Cardiac septum (tissue), 1 donor: ENCODE data around the gene TMEM115. TPM values are rescaled to one million over a fixed set of nuclear protein-coding genes. Genes with fewer than 3 reads are reported as not detected.

Experiments used
- DNase-seq: peaks from one replicate; pipeline ENCODE4 v3.0.0-alpha.2; 2020; ENCODE audit warnings: low spot score
- intact Hi-C: fragments of 100-400 bp; cut with DNase I; formaldehyde crosslinking; loops from one replicate; pipeline ENCODE4 v1.14.0; 2022
- total RNA-seq: library from RNA; stranded (reverse); fragmentation: NEBNext Ultra II Directional; extraction: Animal tissue kit (Norgen Biotek cat#: 25700); gene quantifications from one replicate; pipeline ENCODE4 v1.2.1, GENCODE V29; 2021
- donor health status: DM: no; HTN: no; CAD: no.

TMEM115 gene
- total RNA-seq, 1 donor from 2014 or later, result 26.6 TPM

DNA sequence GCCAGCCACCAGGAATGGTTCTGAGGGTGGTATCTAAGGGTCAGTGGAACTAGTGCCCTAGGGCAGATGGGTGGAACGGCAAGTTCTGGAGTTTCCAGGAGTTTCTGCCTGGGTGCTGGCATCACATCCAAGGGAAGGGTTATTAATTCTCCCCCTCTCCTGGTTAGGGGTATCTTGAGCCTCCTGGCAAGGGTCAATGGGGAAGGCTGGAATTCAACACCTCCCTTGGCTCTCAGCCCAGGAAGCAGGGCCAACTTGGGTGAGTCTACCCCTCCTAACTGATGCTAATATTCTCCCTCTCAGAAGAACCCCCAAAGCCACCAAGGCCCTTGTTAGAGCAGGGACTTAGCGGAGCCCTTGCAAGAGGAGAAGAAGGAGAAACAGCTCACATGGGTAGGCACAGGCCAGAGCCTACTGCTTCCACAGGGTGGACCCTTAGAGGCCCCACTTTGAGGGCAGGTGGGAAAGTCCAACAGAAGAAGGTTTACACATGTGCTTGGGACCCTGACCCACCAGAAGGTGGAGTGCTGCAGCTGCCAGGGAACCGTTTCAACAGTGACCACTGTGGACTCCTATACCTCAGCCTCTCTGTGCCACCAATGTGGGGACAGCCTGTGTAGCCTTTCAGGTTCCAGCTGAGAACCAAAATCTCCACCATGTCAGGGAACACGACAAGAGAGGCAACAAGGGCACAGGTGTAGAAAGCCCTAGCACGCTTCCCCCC lies 3.3 kb downstream of the TMEM115 start:
- no peak for DNase-seq
- intact Hi-C loops, result no loop called here

DNA sequence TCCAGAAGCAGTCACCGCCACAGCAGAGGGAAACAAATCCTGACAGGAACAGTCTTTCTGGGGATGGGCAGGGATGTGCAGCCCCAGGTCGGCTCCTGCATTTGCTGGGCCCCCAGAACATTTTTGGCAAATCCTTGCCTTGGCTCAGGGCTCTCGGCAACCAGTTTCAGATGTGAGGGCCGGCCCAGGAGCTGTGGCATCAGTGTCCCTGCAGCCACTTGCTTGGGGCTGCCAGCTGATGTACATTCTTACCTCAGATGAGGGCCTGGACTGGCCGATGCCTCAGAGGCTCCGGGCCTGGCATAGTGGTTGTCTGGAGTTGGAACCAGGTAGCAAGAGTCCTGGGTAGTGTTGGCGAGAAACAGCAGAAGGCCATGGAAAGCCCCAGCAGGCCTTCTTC lies 4.5 kb downstream of the TMEM115 start:
- no peak for DNase-seq
- intact Hi-C loops, result loop anchor here (5.0 kb wide), 2 partner anchors 257 to 1147 kb away; partner anchors contain the start of genes CISH and DCAF1

DNA sequence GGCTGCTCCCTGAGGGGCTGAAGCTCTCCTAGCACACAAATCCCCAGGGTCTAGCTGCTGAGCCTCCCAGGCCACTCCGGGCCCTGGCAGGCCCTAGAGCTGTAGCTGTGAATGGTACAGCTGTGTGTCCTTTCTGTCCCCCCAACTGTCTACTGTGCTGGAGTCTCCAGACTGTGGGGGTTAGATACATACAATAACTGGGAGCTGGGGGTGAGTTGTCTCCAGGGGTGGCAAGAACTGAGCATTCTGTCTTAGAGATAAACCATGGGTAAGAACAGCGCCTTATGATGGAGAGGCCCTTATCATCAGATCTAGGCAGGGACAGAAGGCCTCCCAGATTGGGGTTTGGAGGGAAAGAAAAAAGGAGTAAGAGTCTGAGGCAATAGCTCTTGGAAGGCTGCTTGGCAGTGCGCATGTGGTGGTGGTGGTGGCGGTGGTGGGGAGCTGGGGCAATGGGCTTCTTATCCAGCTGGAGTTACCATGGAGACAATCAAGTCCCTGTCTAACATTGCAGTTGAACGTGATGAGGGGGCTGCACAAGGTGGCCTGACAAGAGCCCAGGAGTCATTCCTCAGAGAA lies 5.0 kb downstream of the TMEM115 start:
- intact Hi-C loops, result loop anchor here (5.0 kb wide), 2 partner anchors 258 to 1148 kb away; partner anchors contain the start of genes CISH and DCAF1

GRCh38 chr3:50353245-50354004 lies 5.9 kb downstream of the TMEM115 start:
- intact Hi-C loops, result loop anchor here (5.0 kb wide), 2 partner anchors 259 to 1149 kb away; partner anchors contain the start of genes CISH and DCAF1
- DNase-seq, result no peak

More for the DNA sequence above, 5.0 kb downstream of the TMEM115 start:
- DNase-seq, result no peak

DNA sequence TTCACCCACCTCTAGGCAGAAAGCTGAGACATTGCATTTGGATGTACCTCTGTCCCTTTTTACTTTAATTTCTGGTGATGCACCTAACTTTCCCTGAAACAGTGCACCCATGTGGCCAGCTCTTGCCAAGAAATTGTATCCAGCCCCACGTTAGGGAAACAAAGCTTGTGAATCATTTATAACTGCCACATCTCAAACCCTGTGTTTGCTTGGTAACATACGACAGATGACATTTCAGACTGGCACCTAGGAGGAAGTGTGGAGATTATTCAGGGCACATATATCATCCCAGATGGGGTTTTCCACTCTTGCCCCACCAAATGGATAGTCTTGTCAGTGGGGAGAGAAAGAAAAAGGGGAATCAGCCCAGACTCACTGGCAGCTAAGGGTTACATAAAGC lies 6.5 kb downstream of the TMEM115 start:
- DNase-seq, result no peak
- intact Hi-C loops, result loop anchor here (5.0 kb wide), 2 partner anchors 260 to 1150 kb away; partner anchors contain the start of genes CISH and DCAF1

GRCh38 chr3:50351323-50351697 lies 8.0 kb downstream of the TMEM115 start:
- DNase-seq, result no peak
- intact Hi-C loops, result loop anchor here (1.0 to 5.0 kb wide), 3 partner anchors 8 to 1151 kb away; partner anchors contain the start of genes CISH, DCAF1 and TMEM115

DNA sequence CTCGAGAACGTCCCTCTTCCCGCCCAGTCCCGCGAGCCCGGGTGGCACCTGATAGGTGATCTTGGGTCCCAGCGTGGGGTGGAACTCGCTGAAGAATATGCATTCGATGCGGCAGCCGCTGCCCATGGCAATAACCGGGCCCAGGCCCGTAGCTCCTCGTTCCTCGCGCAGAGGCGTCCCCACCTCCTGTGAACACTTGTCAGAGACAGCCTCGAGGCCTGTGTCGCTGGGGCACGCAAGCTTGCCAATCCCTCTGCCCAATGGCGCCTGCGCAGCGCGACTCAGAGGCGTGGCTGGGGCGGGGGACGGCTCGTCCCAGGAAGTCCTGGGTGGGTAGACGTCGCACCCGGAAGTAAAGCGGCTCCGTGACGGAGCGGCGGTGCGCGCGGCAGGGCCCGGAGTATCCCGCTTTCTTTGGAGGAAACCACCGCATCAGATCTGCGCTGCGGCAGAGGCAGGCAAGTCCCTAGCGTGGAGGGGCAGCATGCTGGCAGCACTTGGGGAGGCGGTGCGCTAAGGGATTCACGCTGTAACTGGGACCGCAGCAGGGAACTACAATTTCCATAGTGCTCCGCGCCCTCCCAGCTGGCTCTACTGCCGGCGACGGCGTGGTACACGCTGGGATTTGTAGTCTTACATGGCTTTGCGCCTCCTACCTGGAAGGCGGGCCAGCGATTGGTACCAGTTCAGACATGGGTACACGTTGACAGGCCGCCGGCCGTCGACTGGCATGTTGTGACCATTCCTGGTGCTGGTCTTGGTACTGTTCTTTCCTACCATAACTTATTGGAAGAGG lies 8.6 kb downstream of the TMEM115 start, which contains the start of the genes CYB561D2 and NPRL2:
TSS of gene CYB561D2 (plus strand) at position 336 of the 796 bp plus-strand sequence. CDS start 572 bp downstream, outside the sequence.
TSS of gene NPRL2 (minus strand) at position 249 of the 796 bp plus-strand sequence. CDS start at position 126, 123 bp downstream.
- DNase-seq, result peak; percentile 100
- intact Hi-C loops, result loop anchor here (1.0 to 5.0 kb wide), 3 partner anchors 9 to 1152 kb away; partner anchors contain the start of genes CISH, DCAF1 and TMEM115

DNA sequence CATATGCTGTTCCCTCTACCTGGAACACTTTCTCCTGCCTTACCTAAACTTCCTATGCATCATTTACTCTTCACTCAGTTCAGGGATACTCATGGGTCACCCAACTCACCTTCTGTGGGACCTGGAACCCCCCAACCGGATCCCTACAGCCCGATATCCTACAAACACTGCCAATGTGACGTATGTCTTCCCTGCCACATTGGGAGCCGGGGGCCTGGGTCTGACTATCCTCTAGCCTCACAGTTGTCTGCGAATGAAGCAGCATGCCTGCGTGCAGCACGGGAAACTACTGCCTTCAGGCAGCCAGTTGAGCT lies 9.2 kb downstream of the TMEM115 start:
- intact Hi-C loops, result loop anchor here (5.0 kb wide), 2 partner anchors 262 to 1152 kb away; partner anchors contain the start of genes CISH and DCAF1
- no peak for DNase-seq

DNA sequence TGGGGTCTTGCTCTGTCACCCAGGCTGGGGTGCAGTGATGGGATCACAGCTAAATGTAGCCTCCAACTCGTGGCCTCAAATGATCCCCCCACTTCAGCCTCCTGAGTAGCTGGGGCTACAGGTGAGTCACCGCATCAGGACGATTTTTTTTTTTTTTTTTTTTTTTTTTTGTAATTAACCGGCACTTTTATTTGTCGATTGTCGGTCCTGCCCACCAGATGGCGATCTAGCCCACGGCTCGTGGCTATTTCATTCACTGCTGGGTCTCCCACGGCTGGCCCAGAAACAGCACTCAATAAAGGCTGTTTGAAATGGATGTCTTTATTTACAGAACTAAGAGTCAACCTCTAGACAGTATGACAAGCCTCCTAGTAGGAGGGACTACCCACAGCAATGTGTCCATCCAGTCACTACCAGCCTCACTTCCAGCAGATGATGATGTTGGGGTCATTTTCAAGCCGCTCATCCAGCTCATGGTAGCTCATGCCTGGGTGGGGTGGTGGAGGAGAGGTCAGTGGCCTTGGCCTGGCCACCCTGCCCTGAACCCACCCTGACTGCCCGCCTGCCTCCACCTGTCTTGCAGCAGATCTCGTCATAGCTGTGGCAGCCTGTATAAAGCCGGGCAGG lies 12.0 kb downstream of the TMEM115 start:
- intact Hi-C loops, result loop anchor here (2.0 kb wide), 1 partner anchor 196 kb away; no protein-coding TSS in a partner anchor
- no peak for DNase-seq

- peak; percentile 88 for DNase-seq
- intact Hi-C loops, result loop anchor here (2.0 kb wide), 1 partner anchor 197 kb away; no protein-coding TSS in a partner anchor
Measured at GRCh38 chr3:50345586-50346234, 13.6 kb downstream of the TMEM115 start, which contains the start of gene ZMYND10. Gene ZMYND10, minus strand, starts transcription at chr3:50345732. Its CDS starts 153 bp downstream, at chr3:50345579.

GRCh38 chr3:50345008-50345407 lies 14.3 kb downstream of the TMEM115 start:
- intact Hi-C loops, result no loop called here
- no peak for DNase-seq

- DNase-seq, result no peak
- intact Hi-C loops, result no loop called here
Measured at GRCh38 chr3:50342813-50343633, 16.3 kb downstream of the TMEM115 start.

GRCh38 chr3:50341996-50342650 lies 17.2 kb downstream of the TMEM115 start:
- intact Hi-C loops, result no loop called here
- DNase-seq, result no peak

DNA sequence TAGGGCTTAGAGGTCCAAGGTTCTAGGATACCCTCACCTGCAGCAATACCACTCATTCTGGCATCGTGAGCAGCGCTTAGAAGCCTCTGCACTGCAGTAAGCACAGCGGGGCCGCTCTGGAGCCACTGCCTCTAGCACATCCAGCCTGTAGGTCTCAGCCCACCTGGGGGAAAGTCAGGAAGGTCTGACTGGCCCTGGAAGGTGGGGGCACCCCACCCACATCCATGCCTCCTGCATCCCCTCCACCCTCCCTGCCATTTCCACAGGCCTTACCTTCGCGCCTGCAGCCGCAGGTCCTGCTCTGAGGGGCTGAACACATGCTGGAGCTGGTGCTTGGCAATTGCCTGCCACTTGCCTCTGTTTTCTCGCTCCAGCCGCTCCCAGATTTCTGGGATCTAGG lies 17.8 kb downstream of the TMEM115 start:
- intact Hi-C loops, result no loop called here
- no peak for DNase-seq

GRCh38 chr3:50340448-50341329 lies 18.6 kb downstream of the TMEM115 start, which contains the start of gene RASSF1:
Gene RASSF1, minus strand, starts transcription at chr3:50340836. Its CDS starts 31 bp downstream, at chr3:50340805.
- intact Hi-C loops, result no loop called here
- peak; percentile 87 for DNase-seq

DNA sequence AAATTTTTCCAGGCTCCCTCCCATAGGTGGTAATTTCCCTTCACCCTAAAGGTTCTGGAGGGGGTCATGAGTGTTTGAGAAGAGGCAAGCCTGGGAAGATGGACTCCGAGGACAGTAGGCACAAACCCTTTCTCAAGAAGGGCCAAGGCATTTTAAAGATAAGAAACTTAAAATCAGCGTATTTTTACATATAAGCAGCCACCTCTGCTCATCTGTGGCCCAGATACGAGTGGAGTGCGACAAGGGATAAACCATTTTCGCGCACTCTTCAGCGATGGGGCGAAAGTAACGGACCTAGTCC lies 19.2 kb downstream of the TMEM115 start:
- intact Hi-C loops, result no loop called here
- DNase-seq, result no peak
